ENCODE results near the gene WNT4.

DNA sequence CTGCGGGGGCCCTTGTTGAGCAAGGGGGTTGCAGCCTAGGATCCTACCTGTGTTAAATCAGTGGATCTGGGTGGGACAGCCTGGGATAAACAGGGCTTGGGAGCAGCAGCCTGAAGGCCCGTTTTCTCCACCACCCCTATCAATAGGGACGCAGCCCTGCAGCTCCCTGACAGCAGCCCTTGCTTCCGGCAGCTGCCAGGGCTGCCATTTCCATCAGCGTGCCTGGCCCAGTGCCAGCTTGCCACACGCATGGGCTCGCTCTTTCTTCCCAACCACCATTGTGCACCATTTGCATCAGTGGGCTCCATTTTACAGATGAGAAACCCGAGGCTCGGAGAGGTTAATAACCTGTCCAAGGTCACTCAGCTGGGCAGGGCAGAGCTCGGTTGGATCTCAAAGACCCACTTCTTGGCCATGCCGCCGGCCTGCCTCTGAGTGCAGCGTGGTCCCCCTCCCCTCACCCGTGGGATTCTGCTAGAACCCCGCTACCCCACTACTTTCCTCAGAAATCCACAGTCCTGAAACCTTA is 3.8 kb downstream of the WNT4 start:
- TF ChIP-seq, protein P1, sequence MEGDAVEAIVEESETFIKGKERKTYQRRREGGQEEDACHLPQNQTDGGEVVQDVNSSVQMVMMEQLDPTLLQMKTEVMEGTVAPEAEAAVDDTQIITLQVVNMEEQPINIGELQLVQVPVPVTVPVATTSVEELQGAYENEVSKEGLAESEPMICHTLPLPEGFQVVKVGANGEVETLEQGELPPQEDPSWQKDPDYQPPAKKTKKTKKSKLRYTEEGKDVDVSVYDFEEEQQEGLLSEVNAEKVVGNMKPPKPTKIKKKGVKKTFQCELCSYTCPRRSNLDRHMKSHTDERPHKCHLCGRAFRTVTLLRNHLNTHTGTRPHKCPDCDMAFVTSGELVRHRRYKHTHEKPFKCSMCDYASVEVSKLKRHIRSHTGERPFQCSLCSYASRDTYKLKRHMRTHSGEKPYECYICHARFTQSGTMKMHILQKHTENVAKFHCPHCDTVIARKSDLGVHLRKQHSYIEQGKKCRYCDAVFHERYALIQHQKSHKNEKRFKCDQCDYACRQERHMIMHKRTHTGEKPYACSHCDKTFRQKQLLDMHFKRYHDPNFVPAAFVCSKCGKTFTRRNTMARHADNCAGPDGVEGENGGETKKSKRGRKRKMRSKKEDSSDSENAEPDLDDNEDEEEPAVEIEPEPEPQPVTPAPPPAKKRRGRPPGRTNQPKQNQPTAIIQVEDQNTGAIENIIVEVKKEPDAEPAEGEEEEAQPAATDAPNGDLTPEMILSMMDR (IDR thresholded peaks at IDR 0.05 in 4 of 5, conservative IDR thresholded peaks at IDR 0.05 in 1 of 5): no peak
- no peak for TF ChIP-seq POLR2A (IDR thresholded peaks at IDR 0.05)

Data from gastrocnemius medialis (tissue), 4 donors.